Iris pigment epithelial cell (primary cell): ENCODE results near the gene TENM4.

Experiments
- DNase-seq: peaks from one replicate; pipeline ENCODE4 v3.0.0-alpha.2; 2011; ENCODE audit warnings: low read depth

TENM4 gene

DNA sequence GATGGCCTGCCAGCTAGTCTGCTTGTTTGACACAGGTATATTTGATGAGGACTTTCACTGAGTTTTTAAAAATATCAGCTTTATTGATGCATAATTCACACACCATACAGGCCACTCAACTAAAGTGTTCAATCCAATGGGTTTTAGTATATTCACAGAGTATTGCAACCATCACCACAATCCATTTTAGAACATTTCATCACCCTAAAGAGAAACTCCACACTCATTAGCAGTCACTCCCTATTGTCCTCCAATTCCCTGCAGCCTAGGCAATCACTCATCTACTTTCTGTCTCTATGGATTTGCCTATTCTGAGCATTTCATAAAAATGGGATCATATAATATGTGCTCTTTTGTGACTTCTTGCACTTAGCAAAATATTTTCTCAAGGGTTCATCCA is 468.2 kb downstream of the TENM4 start:
- DNase-seq = no peak

- no peak for DNase-seq
These were observed 468.7 kb downstream of the TENM4 start for GRCh38 chr11:78972177-78972576.

- DNase-seq = no peak
These were observed 473.0 kb downstream of the TENM4 start for GRCh38 chr11:78967811-78968210.

DNA sequence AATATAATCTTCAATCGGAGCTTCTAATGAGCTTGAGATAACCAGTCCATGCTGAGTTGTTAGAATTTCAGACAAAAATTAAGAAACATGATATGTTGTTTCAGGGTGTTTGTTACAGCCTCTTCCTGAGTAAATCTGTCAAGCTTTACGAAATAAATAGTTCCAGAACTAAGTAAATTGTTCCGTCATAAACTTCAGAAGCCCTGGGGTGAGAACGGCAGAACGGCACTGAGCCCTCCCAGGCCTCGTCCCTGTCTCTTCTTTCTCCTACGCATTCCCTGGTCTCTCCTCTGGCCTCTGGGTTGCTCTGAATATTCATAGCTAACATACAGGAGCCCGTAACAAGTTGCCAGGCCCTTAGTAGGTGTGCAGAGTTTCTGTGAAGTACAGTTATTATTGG is 475.4 kb downstream of the TENM4 start:
- DNase-seq = no peak

GRCh38 chr11:78961937-78962701 is 478.7 kb downstream of the TENM4 start:
- DNase-seq = peak; percentile 30

DNA sequence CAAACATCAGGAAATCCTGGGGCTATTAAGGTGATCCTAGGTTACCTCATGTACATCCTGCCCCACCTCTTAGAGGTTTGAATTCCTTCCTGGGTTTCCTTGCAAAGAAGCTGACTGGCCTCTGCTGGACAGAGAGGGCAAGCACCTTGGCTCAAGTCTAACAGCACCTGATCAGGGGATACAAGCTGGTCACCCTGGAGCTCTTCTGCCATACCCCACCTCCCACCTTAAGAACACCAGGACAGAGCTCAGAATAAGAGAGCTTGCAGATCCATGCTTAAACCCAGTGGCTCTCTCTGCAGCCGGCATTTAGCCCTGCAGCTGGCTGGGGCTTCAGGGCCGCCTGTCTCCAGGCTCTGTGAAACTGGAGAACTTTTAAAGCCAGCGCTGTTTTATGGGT is 479.6 kb downstream of the TENM4 start:
- peak; percentile 20 for DNase-seq

DNA sequence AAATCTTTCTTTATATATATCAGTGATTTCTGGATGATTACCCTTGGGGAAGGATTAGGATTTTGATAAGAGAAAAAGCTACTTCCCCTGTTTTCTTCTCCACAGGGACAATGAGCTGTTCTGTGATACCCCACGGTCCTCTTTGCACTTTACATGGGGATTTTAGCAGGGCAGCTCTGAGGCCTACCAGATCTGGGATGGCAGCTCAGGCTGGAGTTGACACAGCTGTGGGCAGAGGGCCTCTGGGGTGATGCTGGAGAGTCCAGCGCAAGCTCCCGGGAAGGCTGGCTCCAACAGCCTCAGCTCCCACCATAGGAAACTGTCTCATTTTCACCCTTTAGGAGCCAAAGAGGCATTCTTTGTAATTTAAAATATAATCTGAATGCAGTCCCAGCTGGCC is 482.4 kb downstream of the TENM4 start:
- DNase-seq = no peak

- DNase-seq = peak; percentile 8
These were observed 483.2 kb downstream of the TENM4 start for GRCh38 chr11:78957476-78958245.

- no peak for DNase-seq
These were observed 486.1 kb downstream of the TENM4 start for GRCh38 chr11:78954696-78955095.

DNA sequence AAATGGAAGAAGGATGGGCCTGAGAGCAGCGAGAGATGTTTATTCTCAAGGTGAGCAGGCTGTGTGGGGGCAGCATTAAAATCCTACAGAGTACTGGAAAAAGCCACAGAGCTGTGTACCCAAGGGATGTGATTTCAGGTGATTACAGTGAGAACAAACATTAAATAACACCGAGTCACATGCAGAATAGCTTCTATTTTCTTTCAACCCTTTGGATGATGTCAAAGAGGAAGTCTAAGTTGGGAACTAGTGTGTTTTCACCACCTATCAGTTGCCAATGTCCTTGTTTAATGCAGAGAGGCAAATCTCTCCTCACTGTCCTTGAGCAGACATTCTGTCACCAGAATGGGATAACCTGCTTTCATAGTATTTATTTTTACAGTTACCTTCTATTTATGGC is 486.6 kb downstream of the TENM4 start:
- DNase-seq = no peak

- DNase-seq = no peak
These were observed 487.9 kb downstream of the TENM4 start for GRCh38 chr11:78952890-78953289.

- DNase-seq = no peak
These were observed 488.7 kb downstream of the TENM4 start for GRCh38 chr11:78952175-78952574.

DNA sequence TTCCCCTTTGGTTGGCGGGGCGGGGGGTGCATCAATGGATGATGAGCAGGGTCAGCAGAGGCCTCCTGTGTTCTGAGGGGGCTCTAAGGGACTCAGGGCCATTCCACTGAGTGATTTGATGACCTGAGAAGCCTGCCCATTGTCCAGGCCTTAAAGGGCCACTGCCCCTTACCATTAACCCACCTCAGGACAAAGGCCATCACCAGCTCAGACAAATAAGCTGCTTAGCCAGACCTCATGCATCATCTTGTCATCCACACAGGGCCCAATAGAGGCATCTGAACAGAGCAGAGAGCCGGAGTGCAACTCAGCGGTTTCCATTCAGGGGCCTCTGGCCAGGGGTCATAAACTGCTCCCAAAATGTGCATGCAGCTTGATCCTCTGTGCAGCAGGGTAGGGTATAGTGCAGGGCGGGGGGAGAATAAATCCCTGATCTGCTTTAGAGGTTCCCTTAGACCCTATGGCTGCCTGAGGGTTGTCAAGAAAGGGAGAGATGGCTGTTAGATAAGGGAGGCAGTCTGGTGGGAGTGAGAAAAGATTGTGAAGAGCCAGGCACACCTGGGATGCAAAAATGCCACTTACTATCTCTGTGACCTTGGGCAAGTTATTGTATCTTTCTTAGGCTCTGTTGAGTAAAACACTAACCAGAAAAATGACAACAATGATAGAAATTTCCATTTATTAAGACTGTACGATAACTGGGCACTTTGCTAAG is 490.7 kb downstream of the TENM4 start:
- DNase-seq = no peak

GRCh38 chr11:78946945-78947902 is 493.6 kb downstream of the TENM4 start:
- no peak for DNase-seq

DNA sequence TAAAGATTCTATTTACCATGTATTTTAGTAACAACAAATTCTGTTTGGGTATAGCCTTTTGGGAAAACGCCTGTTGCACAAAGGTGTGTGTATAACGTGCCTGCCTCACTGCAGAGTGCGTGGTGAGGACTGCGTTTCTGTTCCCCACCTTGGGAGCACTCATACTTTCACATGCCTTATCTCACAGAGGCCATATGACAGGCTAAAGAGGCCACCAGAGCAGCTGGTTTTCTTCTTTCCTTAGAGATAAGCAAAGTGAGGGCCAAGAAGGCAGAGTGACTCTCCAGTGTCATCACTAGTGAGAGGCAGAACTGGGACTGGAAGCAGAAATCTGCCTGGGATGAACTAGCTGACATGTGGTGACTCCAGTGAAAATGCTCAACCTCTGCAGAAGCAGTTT is 497.0 kb downstream of the TENM4 start:
- no peak for DNase-seq

GRCh38 chr11:78943154-78943553 is 497.7 kb downstream of the TENM4 start:
- no peak for DNase-seq

DNA sequence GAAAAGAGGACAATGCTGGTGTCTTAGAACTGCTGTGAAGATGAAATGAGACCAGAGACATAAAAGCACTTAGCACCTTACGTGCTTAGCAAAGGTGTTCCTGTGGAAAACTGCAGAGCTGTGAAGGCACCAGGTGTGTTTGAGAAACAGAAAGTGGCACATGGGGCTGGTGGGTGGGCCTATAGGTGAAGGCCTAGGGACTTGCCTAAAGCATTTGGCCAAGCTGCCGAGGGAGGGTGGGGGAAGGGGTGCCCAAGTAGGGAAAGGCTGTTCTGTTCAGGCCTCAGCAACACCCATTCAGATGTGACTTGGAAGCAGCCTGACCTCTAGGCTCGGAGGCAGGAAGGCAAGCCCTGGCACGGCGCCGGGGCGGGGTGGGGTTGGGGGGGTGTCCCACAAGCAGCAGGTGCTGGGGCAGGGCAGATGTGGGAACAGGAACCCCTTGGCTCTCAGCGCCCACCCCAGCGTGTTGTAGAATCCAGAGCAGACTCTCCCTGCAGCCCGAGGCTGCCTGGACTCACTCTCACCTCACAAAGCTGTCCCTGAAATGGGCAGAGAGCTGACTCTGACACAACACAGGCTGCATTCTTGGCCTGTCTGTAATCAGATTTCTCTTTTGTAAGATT is 499.5 kb downstream of the TENM4 start:
- DNase-seq = no peak

GRCh38 chr11:78940500-78941225 is 500.2 kb downstream of the TENM4 start:
- DNase-seq = no peak

GRCh38 chr11:78938971-78939370 is 501.9 kb downstream of the TENM4 start:
- DNase-seq = no peak

- DNase-seq = no peak
These were observed 502.8 kb downstream of the TENM4 start for GRCh38 chr11:78938036-78938435.
